ENCODE data around the gene DNAJC19. TPM values are rescaled to one million over a fixed set of nuclear protein-coding genes. Genes with fewer than 3 reads are reported as not detected.

DNAJC19 gene
- total and polyA plus RNA-seq, 2 donors (not counting 1 experiment from before 2014, with no cell fraction given) = 26.9 to 48.9 TPM

DNA sequence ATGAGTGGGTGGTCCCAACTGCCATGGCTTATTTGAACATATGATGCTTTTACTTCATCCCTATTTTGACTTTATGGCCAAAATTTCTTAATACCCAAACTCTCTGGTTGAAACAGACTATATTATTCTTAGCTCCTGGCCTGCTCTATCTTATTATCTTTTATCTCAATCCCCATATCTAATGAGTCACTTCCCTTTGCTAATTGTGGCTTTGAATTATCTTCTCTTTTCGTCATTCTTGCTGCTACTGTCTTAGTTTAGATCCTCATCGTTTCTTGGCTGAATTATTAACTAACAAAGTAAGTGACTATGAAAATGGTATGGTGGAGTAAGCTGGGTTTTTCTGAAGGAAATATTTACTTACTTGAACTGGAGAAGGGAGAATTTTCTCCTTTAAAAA is 28.2 kb upstream of the DNAJC19 start:
- ATAC-seq (ENCODE audit: low read depth) (no peak), DNase-seq (no peak)
- WGBS (ENCODE audit: insufficient coverage) = no CpG with 5 or more reads among the region's 2 CpGs
- no peak overlapping the region for H2AFZ ChIP-seq (ENCODE audit: insufficient read depth, low read depth, low read length, poor library complexity, severe bottlenecking)
- H3K79me2 ChIP-seq (ENCODE audit: control insufficient read depth, insufficient read depth, low read length) = no peaks in the 10 kb centered on the region
- no peak overlapping the region for H3K9ac ChIP-seq (ENCODE audit: low read length)
- no peak overlapping the region for H3K4me3 Mint-ChIP-seq
- H3K4me1 Mint-ChIP-seq = no peaks in the 10 kb centered on the region
- H3K9me3 ChIP-seq (ENCODE audit: control extremely low read depth in 1 of 3, control insufficient read depth in 2 of 3, insufficient read depth in 1 of 3, low read length in 2 of 3) = no peaks in the 10 kb centered on the region
- H3K27me3 ChIP-seq (replicated peaks in 1 of 4; ENCODE audit: control extremely low read depth in 1 of 4, control insufficient read depth in 3 of 4, insufficient read depth in 4 of 4, low read length in 3 of 4) = peaks cover 0 to 4% (median 0%) of the 10 kb centered on the region in 4 experiments
- no peaks in the 10 kb centered on the region for H3K9me3 Mint-ChIP-seq (ENCODE audit: insufficient read depth)
- no peak overlapping the region for H3K4me3 ChIP-seq (ENCODE audit: control extremely low read depth in 1 of 5, extremely low read depth in 1 of 5, insufficient read depth in 1 of 5, low read depth in 2 of 5, low read length in 4 of 5)
- ChIA-PET POLR2A (no interaction called here), CTCF (no interaction called here)
- no peaks in the 10 kb centered on the region for H4K20me1 ChIP-seq (ENCODE audit: control insufficient read depth, insufficient read depth, low read length, poor library complexity, severe bottlenecking)
- H3K4me2 ChIP-seq (replicated peaks; ENCODE audit: low read depth, low read length, poor library complexity, severe bottlenecking) = no peak overlapping the region
- no peak for TF ChIP-seq EZH2 (IDR thresholded peaks at IDR 0.05; ENCODE audit: borderline replicate concordance, insufficient read depth, low read depth, low read length, poor library complexity, severe bottlenecking)
- TF ChIP-seq, protein P1, sequence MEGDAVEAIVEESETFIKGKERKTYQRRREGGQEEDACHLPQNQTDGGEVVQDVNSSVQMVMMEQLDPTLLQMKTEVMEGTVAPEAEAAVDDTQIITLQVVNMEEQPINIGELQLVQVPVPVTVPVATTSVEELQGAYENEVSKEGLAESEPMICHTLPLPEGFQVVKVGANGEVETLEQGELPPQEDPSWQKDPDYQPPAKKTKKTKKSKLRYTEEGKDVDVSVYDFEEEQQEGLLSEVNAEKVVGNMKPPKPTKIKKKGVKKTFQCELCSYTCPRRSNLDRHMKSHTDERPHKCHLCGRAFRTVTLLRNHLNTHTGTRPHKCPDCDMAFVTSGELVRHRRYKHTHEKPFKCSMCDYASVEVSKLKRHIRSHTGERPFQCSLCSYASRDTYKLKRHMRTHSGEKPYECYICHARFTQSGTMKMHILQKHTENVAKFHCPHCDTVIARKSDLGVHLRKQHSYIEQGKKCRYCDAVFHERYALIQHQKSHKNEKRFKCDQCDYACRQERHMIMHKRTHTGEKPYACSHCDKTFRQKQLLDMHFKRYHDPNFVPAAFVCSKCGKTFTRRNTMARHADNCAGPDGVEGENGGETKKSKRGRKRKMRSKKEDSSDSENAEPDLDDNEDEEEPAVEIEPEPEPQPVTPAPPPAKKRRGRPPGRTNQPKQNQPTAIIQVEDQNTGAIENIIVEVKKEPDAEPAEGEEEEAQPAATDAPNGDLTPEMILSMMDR (IDR thresholded peaks at IDR 0.05) = no peak
- no peak overlapping the region for H3K27ac ChIP-seq (ENCODE audit: low read length in 2 of 2)
- H3K36me3 ChIP-seq (replicated peaks in 1 of 2; ENCODE audit: control extremely low read depth in 1 of 2, control insufficient read depth in 1 of 2, extremely low read depth in 1 of 2, insufficient read depth in 2 of 2, low read length in 1 of 2) = no peaks in the 10 kb centered on the region
- H3K27me3 Mint-ChIP-seq = peaks cover 26% of the 10 kb centered on the region
- intact Hi-C loops (cut with micrococcal nuclease) = no loop called here
- H3K4me1 ChIP-seq (ENCODE audit: control insufficient read depth in 2 of 2, insufficient read depth in 2 of 2, low read length in 2 of 2) = no peaks in the 10 kb centered on the region
- no peak overlapping the region for H3K27ac Mint-ChIP-seq

DNA sequence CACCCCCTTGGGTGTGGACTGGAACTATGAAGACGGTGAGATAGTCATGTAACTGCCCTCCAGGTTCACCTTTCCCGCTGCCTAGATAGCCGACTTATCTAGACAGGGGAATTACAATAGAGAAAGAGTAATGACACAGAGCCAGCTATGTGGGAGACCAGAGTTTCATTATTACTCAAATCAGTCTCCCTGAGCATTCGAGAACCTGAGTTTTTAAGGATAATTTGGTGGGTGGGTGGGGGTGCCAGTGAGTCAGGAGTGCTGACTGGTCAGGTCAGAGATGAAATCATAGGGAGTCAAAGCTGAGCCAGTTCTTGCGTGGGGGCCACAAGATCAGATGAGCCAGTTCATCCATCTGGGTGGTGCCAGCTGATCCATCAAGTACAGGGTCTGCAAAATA is 19.7 kb upstream of the DNAJC19 start:
- POLR2A ChIA-PET = no interaction called here

More for the DNA sequence above, 19.7 kb upstream of the DNAJC19 start:
- Histone ChIP-seq H3K4me1 (ENCODE audit: control insufficient read depth in 2 of 2, insufficient read depth in 2 of 2, low read length in 2 of 2) (no peaks in the 10 kb centered on the region), H3K27me3 (replicated peaks in 1 of 4; ENCODE audit: control extremely low read depth in 1 of 4, control insufficient read depth in 3 of 4, insufficient read depth in 4 of 4, low read length in 3 of 4) (peaks cover 0 to 2% (median 0%) of the 10 kb centered on the region in 4 experiments), H4K20me1 (ENCODE audit: control insufficient read depth, insufficient read depth, low read length, poor library complexity, severe bottlenecking) (no peaks in the 10 kb centered on the region), H2AFZ (ENCODE audit: insufficient read depth, low read depth, low read length, poor library complexity, severe bottlenecking) (no peak overlapping the region), H3K36me3 (replicated peaks in 1 of 2; ENCODE audit: control extremely low read depth in 1 of 2, control insufficient read depth in 1 of 2, extremely low read depth in 1 of 2, insufficient read depth in 2 of 2, low read length in 1 of 2) (no peaks in the 10 kb centered on the region), H3K9me3 (ENCODE audit: control extremely low read depth in 1 of 3, control insufficient read depth in 2 of 3, insufficient read depth in 1 of 3, low read length in 2 of 3) (peaks cover 0 to 3% (median 0%) of the 10 kb centered on the region in 3 donors), H3K27ac (ENCODE audit: low read length in 2 of 2) (no peak overlapping the region), H3K4me2 (replicated peaks; ENCODE audit: low read depth, low read length, poor library complexity, severe bottlenecking) (no peak overlapping the region), H3K4me3 (ENCODE audit: control extremely low read depth in 1 of 5, extremely low read depth in 1 of 5, insufficient read depth in 1 of 5, low read depth in 2 of 5, low read length in 4 of 5) (no peak overlapping the region), H3K9ac (ENCODE audit: low read length) (no peak overlapping the region), H3K79me2 (ENCODE audit: control insufficient read depth, insufficient read depth, low read length) (no peaks in the 10 kb centered on the region)
- Mint-ChIP-seq H3K9me3 (ENCODE audit: insufficient read depth) (peaks cover 5% of the 10 kb centered on the region), H3K27ac (no peak overlapping the region), H3K4me3 (no peak overlapping the region), H3K27me3 (peaks cover 6% of the 10 kb centered on the region), H3K4me1 (no peaks in the 10 kb centered on the region)
- ATAC-seq (ENCODE audit: low read depth) (no peak), DNase-seq (no peak)
- TF ChIP-seq, protein P1 (IDR thresholded peaks at IDR 0.05) = no peak
- no peak for TF ChIP-seq EZH2 (IDR thresholded peaks at IDR 0.05; ENCODE audit: borderline replicate concordance, insufficient read depth, low read depth, low read length, poor library complexity, severe bottlenecking)
- intact Hi-C loops (cut with micrococcal nuclease) = no loop called here
- WGBS (ENCODE audit: insufficient coverage) = 92% methylated on average over 3 of the region's 5 CpGs
- CTCF ChIA-PET = no interaction called here
